Activated gamma-delta T cell treated with Interleukin-2 at 50 U/mL for 16 hours (primary cell): ENCODE results near the gene LCN1.
"Not testable (repeated sequence)": the region's sequence is repeated elsewhere in the genome, so short reads cannot be mapped to it uniquely, and the experiment has no call there.

Experiments
- DNase-seq: peaks from one replicate; pipeline ENCODE4 v3.0.0-alpha.2; 2020

Gene LCN1

DNA sequence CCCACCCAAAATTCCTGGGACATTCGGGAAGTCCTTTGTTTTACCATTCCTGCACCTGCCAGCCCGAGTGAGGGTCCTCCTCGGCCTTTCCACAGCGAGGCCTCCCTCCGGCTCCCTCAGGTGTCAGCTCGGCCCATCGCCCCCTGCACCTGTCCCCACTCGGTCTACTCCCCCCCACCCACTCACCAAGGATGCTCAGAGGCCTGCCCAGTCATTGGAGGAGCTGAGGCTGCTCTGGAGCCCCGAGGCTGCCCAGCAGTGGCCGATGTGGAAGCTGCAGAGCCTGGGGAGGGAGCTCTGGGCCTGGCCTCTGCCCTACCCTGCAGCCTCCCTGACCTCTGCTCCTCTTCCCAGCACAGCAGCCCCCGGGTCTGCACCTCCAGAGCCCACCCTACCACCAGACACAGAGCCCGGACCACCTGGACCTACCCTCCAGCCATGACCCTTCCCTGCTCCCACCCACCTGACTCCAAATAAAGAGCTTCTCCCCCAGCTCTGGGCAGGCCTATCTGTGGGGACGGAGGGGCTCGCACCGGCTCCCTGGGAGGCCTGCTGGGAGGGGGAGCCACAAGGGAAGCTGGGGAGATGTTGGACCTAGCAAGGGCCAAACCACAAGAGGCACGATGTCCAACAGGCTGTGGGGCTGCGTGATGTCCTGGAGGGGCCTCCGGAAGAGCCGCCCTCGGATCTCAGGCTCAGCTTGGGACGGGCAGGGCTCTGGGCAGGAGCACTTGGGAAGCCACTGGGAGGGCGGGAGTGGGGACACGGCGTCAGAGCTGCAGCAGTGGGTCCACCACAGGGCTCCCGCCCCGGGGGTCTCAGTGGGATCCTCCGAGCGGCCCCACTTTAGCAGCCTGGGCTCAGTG lies 28.5 kb downstream of the LCN1 start:
- DNase-seq, result not testable (repeated sequence)

DNA sequence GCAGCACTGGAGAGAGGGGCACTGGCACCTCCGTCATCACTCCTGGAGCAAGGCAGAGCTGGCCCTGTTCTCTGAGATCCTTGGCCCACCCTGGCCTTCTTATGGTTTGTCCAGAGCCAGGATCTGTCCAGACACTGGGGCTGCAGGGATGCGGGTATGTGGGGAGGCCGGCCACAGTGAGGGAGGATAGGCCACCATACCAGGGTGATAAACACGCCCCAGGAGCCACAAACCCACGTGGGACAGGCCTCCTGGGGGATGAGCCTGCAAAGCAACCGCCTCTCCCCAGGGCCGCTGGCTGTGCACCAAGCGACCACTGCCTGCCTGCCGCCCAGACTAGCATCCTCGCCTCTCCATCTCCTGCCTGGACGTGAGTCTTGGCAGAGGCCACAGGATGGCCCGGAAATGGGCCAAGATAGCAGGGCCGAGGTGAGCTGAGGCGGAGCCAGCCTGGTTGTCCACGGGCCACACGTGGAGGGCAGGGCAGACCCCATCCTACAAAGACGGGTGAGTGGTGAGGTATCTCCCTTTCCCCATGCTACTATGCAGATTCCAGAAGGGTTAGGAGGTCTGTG lies 29.2 kb downstream of the LCN1 start:
- no peak for DNase-seq

DNA sequence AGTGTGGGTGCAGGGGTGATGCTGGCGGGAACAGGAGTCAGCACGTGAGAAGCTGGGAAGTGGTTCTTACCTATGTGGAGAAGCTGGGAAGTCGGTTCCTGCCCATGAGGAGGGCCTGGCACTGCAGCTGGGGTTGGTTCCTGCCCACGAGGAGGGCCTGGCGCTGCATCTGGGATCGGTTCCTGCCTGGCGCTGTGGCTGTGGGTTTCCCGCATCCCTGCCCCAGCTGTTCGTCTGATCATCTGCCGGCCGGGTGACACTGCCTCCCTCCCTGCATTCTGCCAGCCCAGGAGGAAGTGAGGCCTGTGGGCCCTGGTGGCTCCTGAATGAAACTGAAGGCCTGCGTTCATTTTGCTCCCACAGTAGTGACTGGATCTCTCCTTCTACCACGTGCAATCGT lies 29.8 kb downstream of the LCN1 start:
- DNase-seq, result no peak

- no peak for DNase-seq
These were observed 30.2 kb downstream of the LCN1 start for GRCh38 chr9:135551456-135551855.

DNA sequence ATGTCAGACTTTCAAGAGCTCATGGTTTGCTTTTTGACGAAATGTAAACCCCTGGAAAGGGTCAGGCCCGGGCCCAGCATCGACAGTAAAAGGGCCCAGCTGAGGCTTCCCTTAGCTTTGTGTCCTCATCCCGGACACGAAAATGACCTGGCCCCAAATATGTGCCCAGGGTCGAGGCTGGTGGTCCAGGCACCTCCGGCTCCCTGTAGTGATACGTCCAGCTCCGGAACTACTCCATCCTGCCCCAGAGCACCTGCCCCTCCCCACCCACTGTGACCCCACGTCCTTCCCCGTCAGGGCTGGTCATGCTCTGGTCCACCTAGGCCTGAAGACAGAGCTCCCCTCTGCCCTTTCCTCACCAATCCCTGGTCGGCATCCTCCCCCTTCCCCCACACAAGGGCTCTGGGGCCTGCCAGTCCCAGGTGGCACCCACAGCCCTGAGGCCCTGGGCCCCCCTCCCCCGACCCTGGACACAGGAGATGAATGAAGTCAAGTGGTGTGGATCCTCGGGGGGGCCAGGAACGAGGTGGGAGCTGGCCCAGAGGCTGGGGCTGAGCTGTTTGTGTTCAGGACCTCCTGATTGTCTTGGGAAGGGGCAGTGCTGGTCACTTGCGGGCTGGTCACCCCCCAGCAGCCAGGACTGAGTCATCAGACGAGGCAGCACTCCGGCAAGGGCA lies 30.9 kb downstream of the LCN1 start:
- DNase-seq, result no peak

DNA sequence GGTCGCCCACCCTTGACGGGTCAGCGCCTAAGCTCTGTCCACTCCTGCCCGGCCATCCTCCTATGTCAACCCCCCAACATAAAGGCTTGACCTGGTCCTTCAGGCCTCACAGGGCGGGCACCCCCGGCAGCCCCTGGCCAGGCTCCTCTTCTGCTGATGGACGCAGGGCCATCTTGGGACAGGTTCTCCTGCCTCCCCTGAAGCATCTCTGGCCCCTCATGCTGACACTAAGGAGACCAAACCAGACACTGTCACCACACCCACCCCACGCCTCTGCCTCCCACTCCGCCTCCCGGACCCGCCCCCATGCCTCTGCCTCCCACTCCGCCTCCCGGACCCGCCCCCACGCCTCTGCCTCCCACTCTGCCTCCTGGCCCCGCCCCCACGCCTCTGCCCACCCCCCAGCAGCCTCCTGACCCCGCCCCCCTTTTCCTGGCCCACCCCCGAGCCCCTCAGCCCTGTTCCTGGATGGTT lies 31.5 kb downstream of the LCN1 start:
- DNase-seq, result no peak

DNA sequence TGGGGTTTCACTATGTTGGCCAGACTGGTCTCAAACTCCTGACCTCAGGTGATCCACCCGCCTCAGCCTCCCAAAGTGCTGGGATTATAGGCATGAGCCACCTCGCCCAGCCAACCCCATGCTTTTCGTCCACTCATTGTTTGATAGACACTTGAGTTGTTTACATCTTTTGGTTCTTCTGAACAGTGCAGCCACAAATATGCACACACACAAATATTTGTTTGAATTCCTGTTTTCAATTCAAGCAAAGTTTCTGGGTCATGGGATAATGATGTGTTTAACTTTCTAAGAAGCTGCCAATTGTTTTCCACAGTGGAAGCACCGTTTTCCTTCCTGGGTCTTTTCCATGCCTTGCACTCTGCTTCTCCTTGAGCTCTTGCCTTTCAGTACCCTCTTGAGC lies 33.5 kb downstream of the LCN1 start:
- no peak for DNase-seq

- DNase-seq, result no peak
These were observed 34.0 kb downstream of the LCN1 start for GRCh38 chr9:135555203-135555602.

- DNase-seq, result no peak
These were observed 34.7 kb downstream of the LCN1 start for GRCh38 chr9:135555910-135556309.

DNA sequence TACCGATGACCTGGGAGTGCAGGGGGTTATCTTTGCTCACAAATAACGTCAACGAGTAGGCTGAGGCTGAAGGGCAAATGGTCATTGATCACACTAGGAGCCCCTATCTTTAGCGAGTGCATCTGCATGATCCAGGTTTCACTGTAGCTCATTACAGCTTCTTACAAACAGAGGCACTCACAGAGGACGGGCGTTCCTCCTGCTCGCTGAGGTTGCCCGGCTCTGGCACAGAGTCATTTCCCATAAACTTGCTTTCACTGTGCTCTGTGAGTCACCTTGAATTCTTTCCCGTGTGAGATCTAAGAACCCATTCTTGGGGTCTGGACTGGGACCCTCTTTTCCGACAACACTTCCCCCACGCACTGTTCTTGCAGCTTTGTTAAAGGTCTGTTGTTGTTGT lies 38.4 kb downstream of the LCN1 start:
- no peak for DNase-seq

- no peak for DNase-seq
These were observed 40.4 kb downstream of the LCN1 start, which contains the start of gene PAEP for GRCh38 chr9:135561391-135562234. Gene PAEP (plus strand): TSS chr9:135561756.

DNA sequence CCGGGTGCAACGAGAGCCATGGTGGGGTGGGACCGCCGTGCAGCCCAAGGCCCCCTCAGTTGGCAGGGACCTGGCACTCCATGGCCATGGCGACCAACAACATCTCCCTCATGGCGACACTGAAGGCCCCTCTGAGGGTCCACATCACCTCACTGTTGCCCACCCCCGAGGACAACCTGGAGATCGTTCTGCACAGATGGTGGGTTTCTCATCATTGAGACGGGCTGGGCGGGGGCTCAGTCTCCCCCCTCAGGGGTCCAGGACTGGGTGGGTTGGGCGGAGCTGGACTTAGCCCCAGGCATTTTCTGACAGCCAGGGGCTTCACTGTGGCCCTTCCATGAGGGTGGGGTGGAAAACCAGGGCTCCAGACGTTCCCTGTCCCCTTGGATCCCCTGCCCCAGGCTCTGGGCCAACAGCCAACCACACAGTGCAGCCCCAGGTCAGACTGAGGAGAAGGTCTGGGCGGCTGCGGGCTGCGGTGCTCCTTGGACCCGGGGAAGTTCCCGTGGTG lies 41.0 kb downstream of the LCN1 start:
- DNase-seq, result no peak

DNA sequence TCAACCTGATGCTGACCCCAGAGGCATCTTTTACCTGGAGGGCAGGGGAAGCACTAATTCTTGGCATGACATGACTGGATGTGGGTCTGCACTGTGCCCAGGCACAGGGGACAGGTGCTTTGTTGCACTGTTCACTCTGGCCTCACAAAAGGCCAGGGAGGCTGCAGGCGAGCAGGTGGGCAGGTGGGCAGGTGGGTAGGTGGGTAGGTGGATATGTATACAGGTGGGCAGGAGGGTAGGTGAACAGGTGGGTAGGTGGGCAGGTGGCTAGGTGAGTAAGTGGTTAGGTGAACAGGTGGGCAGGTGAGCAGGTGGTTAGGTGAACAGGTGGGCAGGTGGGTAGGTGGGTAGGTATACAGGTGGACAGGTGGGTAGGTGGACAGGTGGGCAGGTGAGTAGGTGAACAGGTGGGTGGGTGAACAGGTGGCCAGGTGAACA lies 41.8 kb downstream of the LCN1 start:
- DNase-seq, result no peak

- no peak for DNase-seq
These were observed 42.6 kb downstream of the LCN1 start for GRCh38 chr9:135563858-135564257.

GRCh38 chr9:135565141-135565628 lies 43.9 kb downstream of the LCN1 start:
- DNase-seq, result no peak

GRCh38 chr9:135565636-135566035 lies 44.4 kb downstream of the LCN1 start:
- DNase-seq, result no peak

DNA sequence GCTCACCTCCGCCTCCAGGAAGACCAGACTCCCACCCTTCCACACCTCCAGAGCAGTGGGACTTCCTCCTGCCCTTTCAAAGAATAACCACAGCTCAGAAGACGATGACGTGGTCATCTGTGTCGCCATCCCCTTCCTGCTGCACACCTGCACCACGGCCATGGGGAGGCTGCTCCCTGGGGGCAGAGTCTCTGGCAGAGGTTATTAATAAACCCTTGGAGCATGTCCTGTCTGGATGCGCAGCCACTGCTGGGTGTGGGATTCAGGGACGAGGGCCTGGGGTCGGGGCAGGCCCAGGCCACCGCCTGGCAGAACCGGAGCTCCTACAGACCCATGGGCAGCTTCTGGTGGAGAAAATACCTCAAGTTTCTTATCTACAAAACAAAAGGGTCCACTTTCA lies 45.3 kb downstream of the LCN1 start:
- no peak for DNase-seq

GRCh38 chr9:135567311-135567710 lies 46.1 kb downstream of the LCN1 start:
- DNase-seq, result no peak

DNA sequence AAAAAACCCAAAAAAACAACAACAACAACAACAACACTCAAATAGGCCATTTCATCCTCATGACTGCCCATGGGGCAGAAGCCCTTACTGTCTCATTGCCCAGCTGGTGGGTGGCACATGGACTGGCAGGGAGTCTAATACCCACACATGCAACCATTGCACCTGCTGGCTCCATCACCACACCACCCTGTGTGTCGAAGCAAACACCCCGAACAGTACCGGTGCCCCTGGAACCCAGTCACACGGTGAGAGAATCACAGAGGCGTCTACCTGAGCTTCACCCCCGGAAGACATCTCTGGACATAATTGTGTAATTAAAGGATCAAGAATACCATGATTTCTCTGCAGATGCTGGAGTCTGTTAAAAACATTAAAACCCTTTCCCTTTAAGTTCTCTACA lies 46.8 kb downstream of the LCN1 start:
- no peak for DNase-seq

DNA sequence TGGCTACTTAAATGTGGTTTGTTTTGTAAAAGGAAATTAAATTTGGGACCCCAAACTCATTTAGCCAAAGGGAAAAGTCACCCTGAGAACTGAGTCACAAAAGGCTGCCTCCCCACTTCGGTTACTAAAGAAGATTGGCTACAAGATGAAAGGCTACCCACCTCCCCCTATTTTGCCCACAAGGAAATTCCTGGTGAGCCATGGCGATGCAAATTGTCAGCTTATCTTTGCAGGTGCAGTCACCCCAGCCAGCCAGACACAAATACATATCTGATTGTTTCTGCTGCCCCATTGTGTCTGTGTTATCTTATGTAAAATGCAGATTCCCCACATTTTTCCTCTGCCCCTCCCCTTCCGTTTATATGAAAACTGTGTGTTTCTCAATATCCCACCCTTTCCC lies 49.2 kb downstream of the LCN1 start:
- no peak for DNase-seq

DNA sequence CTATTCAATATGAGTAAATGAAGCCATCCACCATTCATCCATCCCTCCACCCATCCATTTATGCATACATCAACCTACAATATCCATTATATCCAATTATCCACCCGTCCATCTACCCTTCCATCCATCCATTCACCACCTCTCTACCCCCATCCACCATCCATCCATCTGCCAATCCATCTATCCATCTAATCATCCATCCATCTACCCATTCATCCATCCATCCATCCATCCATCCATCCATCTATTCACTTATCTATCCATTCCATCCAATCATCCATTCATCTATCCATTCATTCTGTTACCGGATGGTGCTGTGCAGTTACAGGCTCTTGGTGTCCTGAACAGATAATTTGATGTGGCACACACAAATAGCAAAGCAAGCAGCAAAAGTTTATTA lies 51.0 kb downstream of the LCN1 start:
- DNase-seq, result no peak

DNA sequence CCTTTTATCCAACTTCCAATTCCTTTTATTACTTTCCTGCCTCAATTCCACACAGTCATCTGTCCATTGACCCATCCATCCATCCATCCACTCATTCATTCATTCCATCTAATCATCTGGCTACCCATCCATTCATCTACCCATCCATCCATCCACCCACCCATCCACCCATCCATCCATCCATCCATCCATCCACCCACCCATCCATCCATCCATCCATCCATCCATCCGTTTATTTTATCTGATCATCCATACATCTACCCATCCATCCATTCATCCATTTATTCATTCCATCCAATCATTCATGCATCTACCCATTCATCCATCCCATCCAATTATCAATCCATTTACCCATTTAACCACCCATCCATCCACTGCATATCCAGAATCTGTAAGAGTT lies 51.9 kb downstream of the LCN1 start:
- no peak for DNase-seq

- no peak for DNase-seq
These were observed 53.1 kb downstream of the LCN1 start for GRCh38 chr9:135574331-135574730.
